CD4-positive, alpha-beta T cell treated with Interleukin-15 for 4 hours (primary cell): ENCODE data around the gene GPR18.

Experiments
- DNase-seq: peaks from one replicate; pipeline ENCODE4 v3.0.0-alpha.2; 2020; ENCODE audit warnings: low spot score

GPR18 gene

DNA sequence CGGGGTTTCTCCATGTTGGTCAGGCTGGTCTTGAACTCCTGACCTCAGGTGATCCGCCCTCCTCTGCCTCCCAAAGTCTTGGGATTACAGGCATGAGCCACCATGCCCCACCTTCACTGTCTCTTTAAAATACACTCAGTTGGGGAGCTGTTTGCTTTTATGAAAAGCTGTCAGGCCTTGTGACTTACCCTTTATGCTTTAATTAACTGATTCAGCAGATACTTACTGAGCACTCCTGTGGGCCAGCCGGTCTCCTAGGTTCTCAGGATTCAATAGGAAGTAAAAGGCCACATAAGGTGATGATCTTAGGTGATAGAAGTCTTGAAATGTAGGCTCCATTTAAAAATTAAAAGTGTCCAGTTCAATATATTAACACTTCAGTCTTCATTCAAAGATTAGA, 50.0 kb downstream of the GPR18 start:
- DNase-seq: no peak

DNA sequence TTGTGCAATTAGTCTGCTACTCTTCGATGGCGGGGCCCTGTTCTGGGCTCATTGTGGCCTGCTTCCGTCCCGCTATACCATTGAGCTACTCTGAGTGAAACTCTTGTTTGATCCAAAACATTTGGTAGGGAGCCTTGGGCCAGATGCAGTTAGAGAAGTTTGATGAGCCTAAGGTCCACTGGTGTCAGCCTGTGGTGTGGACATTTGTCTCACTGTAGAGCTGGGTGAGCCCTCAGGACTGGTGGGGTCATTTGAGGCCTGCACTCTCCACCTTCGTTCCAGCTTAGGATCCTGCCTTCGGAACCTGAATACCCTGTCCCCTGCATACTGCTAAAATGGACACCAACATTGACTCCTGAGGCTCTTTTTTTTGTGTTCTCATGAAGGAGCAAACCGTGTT, 50.7 kb downstream of the GPR18 start:
- DNase-seq: no peak

DNA sequence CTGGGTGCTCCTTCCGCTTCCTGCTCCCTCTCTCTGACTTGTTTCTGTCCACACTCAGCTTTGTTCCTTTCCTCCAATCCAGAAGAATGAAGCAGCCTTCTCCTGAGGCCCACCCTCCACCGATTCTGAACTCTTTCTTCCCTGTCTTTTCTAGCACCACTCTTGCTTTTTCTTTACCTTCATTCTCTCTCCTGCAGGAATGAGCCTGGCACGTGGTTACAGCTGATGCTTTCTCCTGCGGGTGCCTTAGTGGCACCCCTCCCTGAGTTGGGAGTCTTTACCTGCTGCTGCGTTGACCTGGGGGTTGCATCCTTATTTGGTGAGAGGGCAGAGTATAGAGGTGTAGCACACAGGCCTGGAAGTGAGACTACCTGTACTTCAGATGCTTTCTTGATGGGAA, 51.3 kb downstream of the GPR18 start:
- no peak for DNase-seq

DNA sequence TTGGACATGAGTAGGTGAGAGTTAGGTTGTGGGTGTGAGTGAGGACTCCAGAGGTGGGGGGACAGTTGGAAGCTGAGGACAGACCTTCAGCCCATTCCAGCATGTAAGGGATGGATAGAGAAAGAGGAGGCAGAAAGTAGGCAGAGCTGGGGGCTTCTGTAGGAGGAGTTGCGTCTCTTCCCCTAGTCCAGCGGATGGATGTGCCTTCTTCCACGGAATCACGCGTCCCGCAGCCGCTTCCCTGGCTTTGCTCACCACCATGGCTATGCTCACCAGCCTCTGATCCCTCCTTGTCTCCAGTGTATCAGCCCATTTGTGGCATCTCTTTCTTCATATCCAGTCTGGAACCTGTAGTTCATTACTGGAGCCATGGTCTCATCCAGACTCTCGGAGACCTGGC, 52.0 kb downstream of the GPR18 start:
- DNase-seq: no peak

DNA sequence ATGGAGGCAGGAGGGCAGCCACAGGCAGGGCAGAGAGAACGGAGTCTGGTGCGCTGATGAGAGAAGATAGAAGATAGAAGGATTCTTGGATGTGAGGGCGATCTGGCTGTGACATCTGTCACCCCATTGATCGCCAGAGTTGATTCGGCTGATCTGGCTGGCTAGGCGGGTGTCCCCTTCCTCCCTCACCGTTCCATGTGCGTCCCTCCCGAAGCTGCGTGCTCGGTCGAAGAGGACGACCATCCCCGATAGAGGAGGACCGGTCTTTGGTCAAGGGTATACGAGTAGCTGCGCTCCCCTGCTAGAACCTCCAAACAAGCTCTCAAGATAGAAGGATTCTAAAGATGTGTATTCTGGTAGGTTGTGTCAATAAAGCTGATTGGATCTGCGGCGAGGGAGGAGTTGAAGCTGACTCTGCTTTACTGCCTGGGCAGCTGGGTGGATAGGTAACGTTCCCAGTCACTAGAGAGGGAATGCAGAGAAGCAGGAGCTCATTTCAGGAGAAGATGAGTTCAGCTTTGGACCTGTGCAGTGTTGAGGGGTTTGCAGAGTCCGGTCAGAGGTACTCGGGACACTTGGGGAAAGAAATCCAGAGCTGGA, 52.5 kb downstream of the GPR18 start:
- DNase-seq: no peak
